ENCODE data around the gene SLC2A4.

GRCh38 chr17:7234083-7234951, 47.2 kb upstream of the SLC2A4 start, which contains the start of gene DVL2:
- TF ChIP-seq EZH2 (IDR thresholded peaks at IDR 0.05; ENCODE audit: insufficient read depth, low read length) = no peak
- TF ChIP-seq, protein P1, sequence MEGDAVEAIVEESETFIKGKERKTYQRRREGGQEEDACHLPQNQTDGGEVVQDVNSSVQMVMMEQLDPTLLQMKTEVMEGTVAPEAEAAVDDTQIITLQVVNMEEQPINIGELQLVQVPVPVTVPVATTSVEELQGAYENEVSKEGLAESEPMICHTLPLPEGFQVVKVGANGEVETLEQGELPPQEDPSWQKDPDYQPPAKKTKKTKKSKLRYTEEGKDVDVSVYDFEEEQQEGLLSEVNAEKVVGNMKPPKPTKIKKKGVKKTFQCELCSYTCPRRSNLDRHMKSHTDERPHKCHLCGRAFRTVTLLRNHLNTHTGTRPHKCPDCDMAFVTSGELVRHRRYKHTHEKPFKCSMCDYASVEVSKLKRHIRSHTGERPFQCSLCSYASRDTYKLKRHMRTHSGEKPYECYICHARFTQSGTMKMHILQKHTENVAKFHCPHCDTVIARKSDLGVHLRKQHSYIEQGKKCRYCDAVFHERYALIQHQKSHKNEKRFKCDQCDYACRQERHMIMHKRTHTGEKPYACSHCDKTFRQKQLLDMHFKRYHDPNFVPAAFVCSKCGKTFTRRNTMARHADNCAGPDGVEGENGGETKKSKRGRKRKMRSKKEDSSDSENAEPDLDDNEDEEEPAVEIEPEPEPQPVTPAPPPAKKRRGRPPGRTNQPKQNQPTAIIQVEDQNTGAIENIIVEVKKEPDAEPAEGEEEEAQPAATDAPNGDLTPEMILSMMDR (IDR thresholded peaks at IDR 0.05; ENCODE audit: insufficient read depth, low read depth, low read length) = no peak

Measured in astrocyte (in vitro differentiated cells and primary cell).